Effector memory CD4-positive, alpha-beta T cell (primary cell): ENCODE results near the gene SLC22A1.

Experiments used
- DNase-seq, 3 donors: peaks; one replicate each; pipeline ENCODE4 v3.0.0-alpha.2; 2020
- H3K27ac ChIP-seq: 2 replicates; pipeline ENCODE4 v1.7.0; 2013; ENCODE audit warnings: mild to moderate bottlenecking, low read length, moderate library complexity; ENCODE audit not compliant: insufficient read depth, poor library complexity, severe bottlenecking
- H3K27me3 ChIP-seq: replicated peaks from 2 replicates; pipeline ENCODE4 v1.7.0; 2013; ENCODE audit warnings: mild to moderate bottlenecking, low read length; ENCODE audit not compliant: insufficient read depth, control insufficient read depth, poor library complexity, severe bottlenecking
- H3K36me3 ChIP-seq: 2 replicates; pipeline ENCODE4 v1.7.0; 2013; ENCODE audit warnings: mild to moderate bottlenecking, low read length, moderate library complexity; ENCODE audit not compliant: control insufficient read depth, insufficient read depth
- H3K4me1 ChIP-seq: 2 replicates; pipeline ENCODE4 v1.7.0; 2013; ENCODE audit warnings: low read length, mild to moderate bottlenecking; ENCODE audit not compliant: control insufficient read depth, insufficient read depth, poor library complexity, severe bottlenecking
- H3K4me3 ChIP-seq: 2 replicates; pipeline ENCODE4 v1.7.0; 2013; ENCODE audit warnings: low read length, low read depth, mild to moderate bottlenecking; ENCODE audit not compliant: insufficient read depth, poor library complexity, severe bottlenecking
- H3K9me3 ChIP-seq: 2 replicates; pipeline ENCODE4 v1.7.0; 2013; ENCODE audit warnings: mild to moderate bottlenecking, low read length, moderate library complexity; ENCODE audit not compliant: control insufficient read depth

The SLC22A1 gene

GRCh38 chr6:160092602-160093001 is 29.0 kb upstream of the SLC22A1 start:
- Histone ChIP-seq H3K4me3 (no peak overlapping the region), H3K36me3 (peaks cover 81% of the 10 kb centered on the region), H3K9me3 (no peaks in the 10 kb centered on the region), H3K27ac (no peak overlapping the region), H3K27me3 (no peaks in the 10 kb centered on the region), H3K4me1 (no peaks in the 10 kb centered on the region)
- no peak for DNase-seq

GRCh38 chr6:160093061-160093460 is 28.6 kb upstream of the SLC22A1 start:
- H3K9me3 ChIP-seq, result no peaks in the 10 kb centered on the region
- H3K27ac ChIP-seq, result no peak overlapping the region
- no peaks in the 10 kb centered on the region for H3K27me3 ChIP-seq
- H3K4me3 ChIP-seq, result no peak overlapping the region
- H3K4me1 ChIP-seq, result no peaks in the 10 kb centered on the region
- DNase-seq, result no peak
- peaks cover 80% of the 10 kb centered on the region for H3K36me3 ChIP-seq

- Histone ChIP-seq H3K4me3 (no peak overlapping the region), H3K4me1 (no peaks in the 10 kb centered on the region), H3K27me3 (no peaks in the 10 kb centered on the region), H3K27ac (no peak overlapping the region), H3K36me3 (peaks cover 71% of the 10 kb centered on the region), H3K9me3 (no peaks in the 10 kb centered on the region)
- DNase-seq, result no peak
Observed at GRCh38 chr6:160093946-160094345, 27.7 kb upstream of the SLC22A1 start.

- H3K36me3 ChIP-seq, result peaks cover 58% of the 10 kb centered on the region
- no peak overlapping the region for H3K27ac ChIP-seq
- no peaks in the 10 kb centered on the region for H3K9me3 ChIP-seq
- H3K27me3 ChIP-seq, result no peaks in the 10 kb centered on the region
- no peak overlapping the region for H3K4me3 ChIP-seq
- DNase-seq, result no peak
- no peaks in the 10 kb centered on the region for H3K4me1 ChIP-seq
Observed at GRCh38 chr6:160095146-160095845, 26.3 kb upstream of the SLC22A1 start.

- Histone ChIP-seq H3K4me3 (no peak overlapping the region), H3K27me3 (no peaks in the 10 kb centered on the region), H3K9me3 (no peaks in the 10 kb centered on the region), H3K36me3 (peaks cover 39% of the 10 kb centered on the region), H3K27ac (no peak overlapping the region), H3K4me1 (no peaks in the 10 kb centered on the region)
- DNase-seq, result no peak
Observed at GRCh38 chr6:160101277-160102205, 20.1 kb upstream of the SLC22A1 start.

- Histone ChIP-seq H3K9me3 (no peaks in the 10 kb centered on the region), H3K4me3 (no peak overlapping the region), H3K27ac (no peak overlapping the region), H3K4me1 (no peaks in the 10 kb centered on the region), H3K36me3 (peaks cover 36% of the 10 kb centered on the region), H3K27me3 (no peaks in the 10 kb centered on the region)
- no peak for DNase-seq
Observed at GRCh38 chr6:160102399-160102798, 19.2 kb upstream of the SLC22A1 start.

- no peak for DNase-seq
- no peak overlapping the region for H3K27ac ChIP-seq
- H3K36me3 ChIP-seq, result peaks cover 33% of the 10 kb centered on the region
- no peaks in the 10 kb centered on the region for H3K9me3 ChIP-seq
- H3K4me1 ChIP-seq, result no peaks in the 10 kb centered on the region
- H3K27me3 ChIP-seq, result no peaks in the 10 kb centered on the region
- H3K4me3 ChIP-seq, result no peak overlapping the region
Observed at GRCh38 chr6:160102956-160103824, 18.4 kb upstream of the SLC22A1 start.

- no peak for DNase-seq
- H3K4me1 ChIP-seq, result no peaks in the 10 kb centered on the region
- no peaks in the 10 kb centered on the region for H3K9me3 ChIP-seq
- H3K36me3 ChIP-seq, result peaks cover 33% of the 10 kb centered on the region
- H3K4me3 ChIP-seq, result no peak overlapping the region
- H3K27me3 ChIP-seq, result no peaks in the 10 kb centered on the region
- H3K27ac ChIP-seq, result no peak overlapping the region
Observed at GRCh38 chr6:160103825-160104100, 17.9 kb upstream of the SLC22A1 start.

- no peaks in the 10 kb centered on the region for H3K27me3 ChIP-seq
- no peak overlapping the region for H3K27ac ChIP-seq
- peaks cover 33% of the 10 kb centered on the region for H3K36me3 ChIP-seq
- H3K4me3 ChIP-seq, result no peak overlapping the region
- no peak for DNase-seq
- H3K4me1 ChIP-seq, result no peaks in the 10 kb centered on the region
- no peaks in the 10 kb centered on the region for H3K9me3 ChIP-seq
Observed at GRCh38 chr6:160104821-160105517, 16.6 kb upstream of the SLC22A1 start.
